IPS-NIHi7 (cell line): ENCODE data around the gene XPO5.
A peak's percentile ranks its signal among the peaks of the same experiment; 100 is the strongest.

ENCODE experiments used
- DNase-seq: peaks from one replicate; pipeline ENCODE4 v3.0.0; 2012; ENCODE audit warnings: mixed read lengths; ENCODE audit errors: extremely low spot score

Gene XPO5

DNA sequence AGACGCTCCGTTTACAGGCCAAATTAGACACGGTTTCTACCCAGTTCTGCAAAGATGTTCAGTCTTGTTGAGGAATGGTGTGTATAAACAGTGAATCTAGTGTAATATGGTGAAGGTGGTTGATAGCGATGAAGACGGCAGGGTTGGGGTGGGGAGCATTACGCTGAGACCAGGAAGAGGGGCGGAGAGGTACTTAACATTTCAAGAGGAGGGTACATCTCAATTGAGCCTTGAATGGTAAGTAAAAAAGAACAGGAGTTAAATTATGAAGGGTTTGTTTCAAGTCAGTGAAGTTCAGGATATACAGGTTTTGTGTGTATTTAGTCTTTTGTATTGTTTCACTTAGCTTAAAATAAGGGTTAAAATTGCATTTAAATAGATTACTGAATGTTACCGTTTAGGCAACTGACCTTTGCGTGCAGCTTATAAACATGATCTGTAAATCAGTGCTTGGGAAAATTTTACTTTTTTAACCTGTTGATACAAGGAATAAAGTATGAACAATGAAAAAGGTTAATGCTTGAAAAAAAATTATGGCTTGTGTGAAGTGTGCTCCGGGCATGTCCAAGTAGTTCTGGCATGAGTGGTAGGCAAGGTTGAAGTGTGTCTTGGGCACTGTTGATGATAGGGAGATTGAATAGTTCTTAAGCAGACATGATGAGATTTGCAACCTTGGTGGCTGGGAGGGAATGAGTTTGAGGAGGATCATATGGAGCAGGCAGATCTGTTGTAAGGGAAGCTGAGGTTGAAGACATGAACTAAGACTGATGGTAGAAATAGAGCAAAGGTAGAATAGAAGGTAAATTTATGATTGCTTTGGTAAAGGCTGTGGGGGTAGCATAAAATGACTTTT is 58.1 kb downstream of the XPO5 start:
- DNase-seq = peak; percentile 31

DNA sequence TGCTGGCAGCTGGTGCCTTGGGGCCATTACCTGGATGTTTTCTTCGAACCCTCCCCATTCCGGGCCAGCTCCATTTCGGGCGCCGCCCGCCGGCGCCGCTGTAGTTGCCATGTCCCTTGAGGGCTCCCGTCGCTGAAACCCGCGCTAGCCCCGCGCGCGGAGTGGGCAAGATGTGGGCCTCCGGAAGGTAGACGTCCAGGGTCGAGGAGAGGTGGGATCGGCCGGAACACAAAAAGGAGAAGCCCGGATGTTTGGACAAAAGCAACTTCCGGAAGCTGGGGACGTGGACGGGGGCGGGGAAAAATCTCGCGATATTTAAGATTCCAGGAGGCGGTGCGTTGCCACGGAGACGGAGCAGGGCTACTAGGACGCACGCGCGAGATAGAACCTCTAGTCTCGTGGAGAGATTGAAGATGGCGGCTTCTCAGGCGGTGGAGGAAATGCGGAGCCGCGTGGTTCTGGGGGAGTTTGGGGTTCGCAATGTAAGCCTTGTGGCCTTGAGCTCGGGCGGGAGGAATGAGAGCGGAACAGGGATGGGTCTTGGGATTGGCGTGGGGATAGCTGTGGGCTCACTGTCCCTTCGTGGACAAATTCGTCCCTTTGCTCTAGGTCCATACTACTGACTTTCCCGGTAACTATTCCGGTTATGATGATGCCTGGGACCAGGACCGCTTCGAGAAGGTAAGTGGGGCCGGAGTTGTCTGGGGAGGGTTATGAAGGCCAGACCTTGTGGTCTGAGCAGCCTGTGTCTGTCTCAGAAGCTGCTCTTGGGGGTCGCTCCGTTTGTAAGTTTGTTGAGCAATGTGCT is 58.9 kb downstream of the XPO5 start, which contains the start of the genes POLR1C and YIPF3:
Gene POLR1C (plus strand): TSS at position 393 of the 808 bp plus-strand sequence. CDS start 21 bp downstream, at position 414.
Gene YIPF3 (minus strand): TSS at position 230 of the 808 bp plus-strand sequence. CDS start 119 bp downstream, at position 111.
- DNase-seq = peak; percentile 98

GRCh38 chr6:43516367-43516696 is 59.5 kb downstream of the XPO5 start:
- DNase-seq = no peak

- DNase-seq = no peak
Observed at GRCh38 chr6:43515808-43516207, 60.0 kb downstream of the XPO5 start.

DNA sequence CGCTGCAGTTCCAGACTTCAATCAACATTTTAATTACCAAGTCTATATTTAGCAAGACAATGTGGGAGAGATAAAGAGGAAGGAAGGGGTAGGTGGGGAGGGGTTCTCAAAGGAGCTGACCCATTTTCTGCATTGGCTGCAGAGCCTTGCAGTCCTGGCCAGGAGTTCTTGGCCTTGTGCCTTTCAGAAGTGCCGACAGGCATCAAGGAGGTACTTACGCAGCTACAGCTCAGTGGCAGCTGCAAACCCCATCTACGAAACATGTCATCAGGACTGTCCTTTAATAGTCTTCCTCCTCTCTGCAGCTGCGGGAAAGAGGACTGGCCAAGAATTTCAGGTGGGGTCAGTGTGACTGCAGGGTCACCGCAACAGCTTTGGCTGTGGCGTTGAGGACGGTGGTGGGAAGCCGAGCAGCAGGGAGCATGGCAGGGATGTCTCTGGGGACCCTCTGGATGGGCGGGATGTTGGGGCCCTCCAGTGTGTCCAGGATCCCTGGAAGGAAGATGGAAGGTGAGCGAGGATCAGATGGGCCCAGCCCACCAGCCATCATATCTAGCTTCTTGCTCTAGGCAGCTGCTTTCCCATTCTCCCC is 63.9 kb downstream of the XPO5 start:
- no peak for DNase-seq

GRCh38 chr6:43510827-43511163 is 65.0 kb downstream of the XPO5 start:
- no peak for DNase-seq

DNA sequence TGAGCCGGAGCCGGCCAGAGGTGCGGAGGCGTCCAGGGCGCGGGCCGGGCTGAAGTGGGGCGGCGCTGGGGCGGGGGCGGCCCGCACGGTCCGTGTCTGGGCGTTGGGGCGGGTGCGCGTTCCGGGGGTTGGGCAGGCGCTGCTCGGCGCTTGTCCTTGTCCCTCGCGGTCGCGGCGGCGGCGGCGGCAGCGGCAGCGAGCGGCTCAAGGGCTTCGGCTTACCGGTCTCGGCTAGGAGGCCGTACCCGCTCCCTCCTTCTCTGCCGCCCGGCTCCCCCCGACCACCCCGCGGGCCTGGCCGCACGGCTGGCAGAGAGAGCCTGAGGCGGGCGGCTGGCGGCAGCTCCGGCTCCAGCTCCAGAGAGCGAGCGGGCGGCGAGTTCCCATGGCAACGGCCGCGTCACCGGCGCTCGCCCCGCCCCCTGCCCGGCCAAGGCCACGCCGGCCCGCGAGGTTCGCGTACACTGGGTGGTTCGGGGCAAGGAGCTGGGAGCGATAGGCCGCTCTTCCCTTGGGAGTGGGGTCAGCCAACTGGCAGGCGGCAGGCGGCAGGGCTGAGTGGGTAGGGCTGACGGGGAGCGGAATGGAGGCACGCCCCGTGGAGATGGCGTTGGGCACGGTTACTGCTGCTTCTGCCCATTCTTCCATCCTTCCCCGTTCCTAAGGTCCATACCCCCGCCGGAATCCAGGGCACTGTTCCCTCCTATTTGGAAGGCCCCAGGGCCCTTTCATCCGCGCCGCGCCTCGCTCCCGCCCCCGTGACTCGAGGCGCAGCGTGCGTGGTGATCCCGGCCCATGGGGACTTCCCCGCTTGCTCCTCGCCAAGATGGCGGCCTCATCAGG is 65.6 kb downstream of the XPO5 start, which contains the start of gene LRRC73:
Gene LRRC73 (minus strand): TSS at position 363 of the 843 bp plus-strand sequence. CDS start 561 bp downstream, outside the sequence.
- DNase-seq = peak; percentile 87

DNA sequence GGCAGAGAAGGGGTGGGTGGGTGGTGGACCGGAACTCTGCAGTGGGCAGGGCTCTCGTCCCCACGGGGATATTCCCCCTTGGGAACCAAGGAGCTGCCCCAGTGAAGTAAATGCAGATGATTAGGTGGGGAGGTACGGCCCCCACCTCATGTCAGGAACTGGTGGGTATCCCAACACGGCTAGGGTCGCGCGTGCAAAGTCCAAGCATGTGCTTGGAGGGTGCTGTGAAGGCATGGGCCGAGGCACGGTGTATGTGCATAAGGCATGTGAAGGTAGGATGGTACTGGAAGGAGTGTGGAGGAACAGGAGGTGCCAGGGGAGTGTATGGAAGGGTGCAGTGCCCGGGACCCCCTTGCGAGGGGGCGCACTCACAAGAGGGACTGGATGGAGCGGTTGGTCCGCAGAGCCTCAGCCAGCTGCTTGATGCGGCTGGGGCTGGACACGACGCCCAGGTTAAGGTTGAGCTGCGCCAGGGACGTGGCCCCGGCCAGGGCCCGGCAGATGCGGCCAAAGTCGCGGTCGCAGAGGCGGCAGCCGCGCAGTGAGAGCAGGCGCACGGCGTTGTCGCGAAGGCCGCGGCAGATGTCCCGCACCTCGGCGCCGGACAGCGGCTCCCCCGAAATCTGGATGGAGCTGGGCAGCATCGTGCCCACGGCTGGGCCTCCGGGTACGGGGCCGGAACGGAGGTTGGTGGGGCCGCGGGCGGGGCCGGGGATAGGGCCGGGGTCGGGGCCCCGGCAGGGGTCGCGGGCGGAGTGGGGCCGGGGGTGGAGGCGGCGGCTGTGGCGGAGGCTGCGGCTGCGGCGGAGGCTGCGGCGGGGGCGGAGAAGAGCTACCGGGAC is 66.5 kb downstream of the XPO5 start:
- no peak for DNase-seq

DNA sequence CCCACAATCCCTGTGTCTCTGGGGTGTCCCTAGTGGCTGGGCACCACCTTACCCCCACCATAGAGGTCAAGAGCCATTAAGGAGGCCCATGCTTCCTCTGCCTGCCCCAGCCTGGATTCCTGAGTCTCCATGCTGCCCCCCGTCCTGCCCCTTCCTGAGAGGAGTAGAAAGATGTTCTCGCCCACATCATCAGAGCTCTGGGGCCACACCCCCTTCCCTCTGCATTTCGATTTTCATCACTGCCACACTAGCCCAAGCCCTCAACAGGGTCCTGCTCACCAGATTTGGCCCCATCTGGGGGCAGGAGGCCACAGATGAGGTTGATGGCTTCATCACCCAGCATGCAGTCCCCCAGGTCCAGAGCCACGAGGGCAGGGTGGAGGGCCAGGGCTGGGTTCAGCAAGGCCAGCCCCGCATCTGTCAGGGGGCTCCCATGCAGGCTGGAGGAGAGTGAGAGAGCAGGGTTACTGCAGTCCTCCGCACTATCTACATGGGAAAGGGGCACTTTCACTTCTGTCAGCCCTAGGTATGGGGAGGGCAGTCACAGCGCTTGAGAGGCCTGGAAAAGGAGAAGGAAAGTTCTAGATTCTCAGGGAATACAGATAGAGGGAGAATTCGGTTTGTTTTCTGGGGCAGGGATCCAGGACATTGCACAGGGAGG is 67.2 kb downstream of the XPO5 start:
- no peak for DNase-seq

GRCh38 chr6:43506667-43507471 is 69.0 kb downstream of the XPO5 start:
- peak; percentile 85 for DNase-seq

DNA sequence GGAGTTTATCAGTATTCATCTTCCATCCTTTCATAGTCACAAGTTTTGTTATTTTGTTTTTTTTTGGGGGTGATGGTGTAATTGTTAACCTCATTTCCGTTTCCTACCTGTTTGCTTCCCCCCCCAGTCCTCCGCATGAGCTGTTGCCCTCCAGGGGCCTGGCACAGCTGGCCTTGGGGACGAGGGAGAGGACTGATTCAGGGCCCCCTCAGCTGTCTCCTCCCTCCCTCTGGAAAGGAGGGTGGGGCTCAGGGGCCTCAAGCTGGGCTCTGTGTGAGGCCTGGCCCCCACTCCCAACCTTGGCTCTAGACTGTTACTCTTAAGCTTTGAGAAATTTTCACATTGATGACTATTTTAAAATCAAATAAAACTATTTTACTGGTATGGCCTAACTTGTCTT is 69.7 kb downstream of the XPO5 start:
- no peak for DNase-seq

DNA sequence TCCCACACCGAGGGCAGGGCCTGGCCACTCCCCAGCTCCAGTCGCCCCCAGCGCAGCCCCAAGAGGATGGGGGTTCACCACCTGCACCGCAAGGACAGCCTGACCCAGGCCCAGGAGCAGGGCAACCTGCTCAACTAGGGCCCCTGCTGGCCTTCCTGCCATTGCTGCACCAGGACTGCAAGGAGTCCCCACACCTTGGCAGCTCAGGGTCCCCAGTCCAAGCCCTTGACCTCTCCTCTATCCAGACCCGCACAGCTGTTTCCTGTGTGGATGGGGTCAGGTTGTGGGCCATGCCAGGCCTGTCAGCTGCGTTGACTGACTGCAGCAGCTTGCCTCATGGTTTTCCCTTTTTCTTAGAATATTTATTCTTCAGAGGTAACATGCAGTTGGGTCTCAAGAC is 70.1 kb downstream of the XPO5 start:
- no peak for DNase-seq

- no peak for DNase-seq
Observed at GRCh38 chr6:43504756-43505593, 70.9 kb downstream of the XPO5 start.

GRCh38 chr6:43503443-43503842 is 72.4 kb downstream of the XPO5 start:
- DNase-seq = no peak

GRCh38 chr6:43502666-43503065 is 73.2 kb downstream of the XPO5 start:
- no peak for DNase-seq

- DNase-seq = no peak
Observed at GRCh38 chr6:43500921-43501320, 74.9 kb downstream of the XPO5 start.

DNA sequence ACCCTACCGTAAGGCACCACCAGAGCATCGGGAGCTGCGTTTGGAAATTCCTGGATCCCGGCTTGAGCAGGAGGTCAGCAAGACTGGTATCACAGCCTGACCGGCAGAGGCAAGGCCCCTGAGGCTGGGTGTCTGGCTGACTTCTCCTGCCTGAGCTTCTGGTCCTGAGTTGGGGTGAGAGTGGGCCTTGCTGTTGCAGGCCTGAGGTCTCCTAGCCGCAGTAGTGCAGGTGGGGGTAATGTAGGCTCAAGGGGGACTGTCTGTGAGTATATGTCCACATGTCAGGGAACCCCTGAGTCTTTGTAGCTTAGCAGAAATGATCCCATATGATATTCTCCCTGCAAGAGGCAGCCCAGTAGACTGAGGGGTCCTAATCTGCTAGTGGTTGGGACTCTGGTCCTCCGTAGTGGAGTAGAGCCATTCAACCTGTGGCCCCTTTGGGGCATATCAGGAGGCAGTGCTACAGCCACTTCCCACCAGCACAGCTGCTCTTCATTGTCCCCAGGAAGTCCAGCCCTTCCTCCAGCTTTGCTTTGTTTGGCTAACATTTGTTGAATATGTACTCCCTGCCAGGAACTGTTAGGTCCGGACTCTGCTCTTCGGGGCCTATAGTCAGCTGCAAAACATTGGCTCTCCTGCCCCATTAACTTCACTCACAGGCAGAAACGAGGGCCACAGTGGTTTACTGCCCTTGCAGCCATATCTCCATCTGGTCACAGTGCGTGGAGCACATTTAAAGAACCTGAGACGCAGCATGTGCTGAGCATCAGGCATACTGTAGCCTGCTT is 76.6 kb downstream of the XPO5 start:
- DNase-seq = no peak
